D721Med (cell line): ENCODE measurements around the gene TRIAP1.

Experiments used
- DNase-seq: peaks from one replicate; pipeline ENCODE4 v3.0.0; 2011; ENCODE audit warnings: low spot score; ENCODE audit not compliant: insufficient read length
- FAIRE-seq: peaks from 2 replicates; lab custom pipeline; 2011; peaks lifted over from hg19 to GRCh38; lab: Jason Lieb, UNC
- TF ChIP-seq, protein P1 (sequence below): IDR thresholded peaks from 2 replicates; pipeline ENCODE4 v1.5.1; 2012; ENCODE audit warnings: mild to moderate bottlenecking, control low read depth; ENCODE audit not compliant: insufficient read depth; ENCODE audit errors: missing control alignments

Gene TRIAP1

DNA sequence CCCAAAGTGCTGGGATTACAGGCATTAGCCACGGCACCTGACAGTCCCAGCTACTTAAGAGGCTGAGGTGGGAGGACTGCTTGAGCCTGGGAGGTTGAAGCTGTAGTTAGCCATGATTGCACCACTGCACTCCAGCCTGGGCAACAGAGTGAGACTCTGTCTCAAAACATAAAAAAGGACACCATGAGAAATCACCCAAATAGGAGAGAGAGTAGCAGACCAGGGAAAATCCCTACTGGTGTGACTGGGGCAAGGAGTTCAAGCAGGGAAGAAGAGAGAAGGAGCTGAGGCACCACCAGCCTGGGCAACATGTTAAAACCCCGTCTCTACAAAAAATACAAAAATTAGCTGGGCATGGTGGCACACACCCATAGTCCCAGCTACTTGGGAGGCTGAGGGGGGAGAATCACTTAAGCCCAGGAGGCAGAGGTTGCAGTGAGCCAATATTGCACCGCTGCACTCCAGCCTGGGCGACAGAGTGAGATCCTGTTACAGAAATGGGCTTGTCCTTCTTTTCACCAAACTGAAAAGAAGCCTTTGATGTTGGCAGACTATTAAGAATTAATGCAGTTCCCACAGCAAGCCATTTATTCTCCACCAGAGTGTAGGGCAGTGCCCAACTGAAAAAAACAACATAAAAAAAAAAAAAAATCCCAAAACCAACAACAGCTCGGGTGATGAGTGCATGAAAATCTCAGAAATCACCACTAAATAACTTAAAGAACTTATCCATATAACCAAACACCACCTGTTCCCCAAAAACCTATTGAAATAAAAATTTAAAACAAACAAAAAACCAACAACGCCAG is 27.8 kb upstream of the TRIAP1 start:
- FAIRE-seq (no peak), DNase-seq (no peak)
- TF ChIP-seq, protein P1, sequence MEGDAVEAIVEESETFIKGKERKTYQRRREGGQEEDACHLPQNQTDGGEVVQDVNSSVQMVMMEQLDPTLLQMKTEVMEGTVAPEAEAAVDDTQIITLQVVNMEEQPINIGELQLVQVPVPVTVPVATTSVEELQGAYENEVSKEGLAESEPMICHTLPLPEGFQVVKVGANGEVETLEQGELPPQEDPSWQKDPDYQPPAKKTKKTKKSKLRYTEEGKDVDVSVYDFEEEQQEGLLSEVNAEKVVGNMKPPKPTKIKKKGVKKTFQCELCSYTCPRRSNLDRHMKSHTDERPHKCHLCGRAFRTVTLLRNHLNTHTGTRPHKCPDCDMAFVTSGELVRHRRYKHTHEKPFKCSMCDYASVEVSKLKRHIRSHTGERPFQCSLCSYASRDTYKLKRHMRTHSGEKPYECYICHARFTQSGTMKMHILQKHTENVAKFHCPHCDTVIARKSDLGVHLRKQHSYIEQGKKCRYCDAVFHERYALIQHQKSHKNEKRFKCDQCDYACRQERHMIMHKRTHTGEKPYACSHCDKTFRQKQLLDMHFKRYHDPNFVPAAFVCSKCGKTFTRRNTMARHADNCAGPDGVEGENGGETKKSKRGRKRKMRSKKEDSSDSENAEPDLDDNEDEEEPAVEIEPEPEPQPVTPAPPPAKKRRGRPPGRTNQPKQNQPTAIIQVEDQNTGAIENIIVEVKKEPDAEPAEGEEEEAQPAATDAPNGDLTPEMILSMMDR, result no peak

DNA sequence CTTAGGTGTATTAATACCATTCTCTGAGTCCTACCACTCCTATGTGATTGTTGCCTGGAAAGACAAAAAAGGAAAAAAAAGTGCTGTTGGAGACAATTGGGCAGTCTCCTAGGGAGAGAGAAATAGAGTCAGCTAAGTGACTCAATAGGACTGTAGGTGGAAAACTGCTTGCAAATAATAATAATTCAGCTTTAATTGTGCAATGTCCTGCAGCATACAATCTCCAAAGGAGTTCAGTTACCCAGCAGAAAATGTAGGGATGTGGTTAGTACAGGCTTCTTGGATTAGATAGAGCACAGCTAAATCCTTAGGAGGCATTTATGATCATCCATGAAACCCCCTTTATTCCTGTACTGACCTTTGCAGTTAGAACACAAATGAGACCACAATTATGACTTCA is 26.3 kb upstream of the TRIAP1 start:
- TF ChIP-seq, protein P1, result no peak
- FAIRE-seq (no peak), DNase-seq (no peak)

DNA sequence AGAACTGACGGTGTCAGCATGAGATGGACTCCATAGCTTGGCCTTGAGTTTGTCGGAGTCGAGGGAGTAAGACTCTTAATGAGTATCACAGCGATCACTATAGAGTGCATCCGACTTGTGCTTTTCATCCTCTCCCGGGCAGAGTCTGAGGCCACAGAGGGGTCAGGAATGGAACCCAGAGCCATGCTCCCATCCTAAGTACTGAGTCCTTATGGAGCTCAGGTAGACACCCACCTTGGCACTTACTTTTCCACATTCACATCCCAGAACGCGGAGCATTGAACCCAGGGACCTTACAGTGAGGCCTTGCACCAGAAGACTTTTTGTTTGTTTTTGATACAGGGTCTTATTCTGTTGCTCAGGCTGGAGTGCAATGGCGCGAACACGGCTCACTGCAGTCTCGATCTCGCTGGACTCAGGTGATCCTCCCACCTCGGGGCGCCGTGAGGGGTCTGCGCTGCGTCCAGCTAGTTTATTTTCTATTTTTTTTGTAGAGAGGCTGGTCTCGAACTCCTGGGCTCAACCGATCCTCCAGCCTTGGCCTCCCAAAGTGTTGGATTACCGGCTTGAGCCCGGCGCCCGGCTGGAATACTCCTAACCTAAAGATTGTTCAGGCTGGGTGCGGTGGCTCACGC is 24.1 kb upstream of the TRIAP1 start:
- no peak for DNase-seq
- no peak for FAIRE-seq
- TF ChIP-seq, protein P1, result no peak

DNA sequence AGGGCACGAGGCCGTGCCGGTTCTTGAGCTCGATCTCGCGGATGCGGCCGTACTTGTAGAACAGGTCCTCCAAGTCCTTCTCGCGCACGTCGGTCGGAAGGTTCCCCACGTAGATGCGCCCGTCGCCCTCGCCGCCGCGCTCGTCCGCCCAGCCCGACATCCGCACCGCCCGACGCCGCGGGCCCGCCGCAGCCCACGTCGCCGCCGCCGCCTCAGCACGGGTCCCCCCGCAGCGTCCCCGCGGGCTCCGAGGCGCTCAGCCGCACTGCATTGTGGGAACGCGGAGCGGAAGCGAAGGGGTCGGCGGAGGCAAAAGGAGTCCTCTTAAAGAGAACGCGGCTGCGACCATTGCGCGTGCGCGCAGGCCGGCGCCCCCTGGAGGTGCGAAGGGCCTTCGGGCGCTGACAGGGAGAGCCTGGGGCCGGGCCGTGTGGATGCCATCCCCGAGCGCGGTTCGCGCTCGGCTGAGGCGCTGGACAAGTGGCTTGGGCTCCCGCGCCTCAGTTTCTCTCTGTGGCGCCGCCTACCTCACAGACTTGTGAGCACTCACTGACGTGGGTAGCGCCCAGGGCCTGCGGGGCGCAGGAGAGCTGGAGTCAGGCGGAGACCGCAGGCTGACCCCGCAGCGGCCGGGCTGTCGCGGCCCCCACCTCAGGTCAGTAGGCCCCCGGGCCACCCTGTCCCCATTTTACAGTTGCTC is 23.4 kb upstream of the TRIAP1 start, which contains the start of gene SRSF9:
Gene SRSF9 (minus strand): TSS at position 299 of the 700 bp plus-strand sequence. CDS start 139 bp downstream, at position 160.
- no peak for FAIRE-seq
- TF ChIP-seq, protein P1, result peak; percentile 79

DNA sequence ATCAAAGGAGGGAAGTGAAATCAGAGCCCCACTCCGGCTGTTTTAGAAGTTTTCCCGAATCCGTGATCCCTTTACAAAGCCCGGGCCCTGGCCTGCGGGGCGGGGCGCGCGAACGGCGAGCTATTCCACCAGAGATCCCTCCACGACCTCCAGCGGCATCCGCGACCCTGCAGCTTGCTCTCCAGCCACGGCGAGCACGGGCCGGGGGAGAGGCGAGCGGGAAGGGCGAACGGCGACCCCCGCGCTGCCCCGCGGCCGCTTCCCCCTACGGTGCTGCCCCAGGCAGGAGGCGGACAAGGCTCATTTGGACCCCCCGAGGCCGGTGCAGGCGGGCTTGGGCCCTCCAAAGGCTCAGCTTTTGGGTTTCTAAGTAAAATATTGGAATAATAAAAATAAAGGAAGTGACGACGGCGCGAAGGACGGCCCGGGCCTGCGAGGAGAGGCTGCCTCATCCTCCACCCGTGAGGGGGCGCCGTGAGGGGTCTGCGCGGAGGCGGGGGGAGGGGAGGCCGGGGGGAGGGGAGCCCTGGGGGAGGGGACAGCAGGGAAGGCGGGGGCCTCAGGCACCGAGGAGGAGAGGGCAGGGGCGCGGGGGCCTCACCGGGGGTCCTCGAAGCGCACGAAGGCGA is 22.8 kb upstream of the TRIAP1 start:
- DNase-seq (no peak), FAIRE-seq (no peak)
- TF ChIP-seq, protein P1, result peak; percentile 22

More for the DNA sequence above, 23.4 kb upstream of the TRIAP1 start, which contains the start of gene SRSF9:
- DNase-seq, result peak; percentile 99

DNA sequence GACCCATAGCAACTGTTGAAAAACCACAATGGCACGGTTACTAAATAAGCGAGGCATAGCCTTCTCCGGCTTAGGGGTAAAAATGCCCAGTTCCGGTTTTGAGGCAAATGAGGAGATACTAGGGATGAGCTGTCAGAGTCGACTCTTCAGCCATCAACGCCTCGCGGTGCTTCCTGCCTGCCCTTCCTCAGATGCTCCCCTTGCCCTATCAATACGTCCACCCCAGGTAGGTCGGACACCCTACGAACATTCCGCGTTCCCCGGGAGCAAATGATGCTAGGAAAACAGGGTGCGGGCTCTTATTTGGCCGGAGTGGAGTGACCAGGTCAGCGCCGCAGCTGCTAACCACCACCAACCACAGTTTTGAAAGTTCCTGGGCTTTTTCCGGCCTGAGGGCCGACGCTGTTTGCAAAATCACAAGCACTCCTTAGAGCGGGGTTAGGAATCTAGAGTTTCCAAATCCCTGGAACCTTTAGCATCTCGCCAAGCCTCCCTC is 22.2 kb upstream of the TRIAP1 start:
- TF ChIP-seq, protein P1, result no peak
- FAIRE-seq (no peak), DNase-seq (no peak)
